GM06990 (cell line): ENCODE measurements around the gene CSMD2.

Source experiments
- DNase-seq: peaks from one replicate; pipeline ENCODE4 v3.0.0-alpha.2; 2011; ENCODE audit not compliant: insufficient read length; ENCODE audit errors: extremely low read depth
- H3K27me3 ChIP-seq: replicated peaks from 2 replicates; pipeline ENCODE4 v1.6.0; 2011; ENCODE audit warnings: low read length; ENCODE audit not compliant: control insufficient read depth, insufficient read depth
- H3K36me3 ChIP-seq: 2 replicates; pipeline ENCODE4 v1.5.1; 2011; ENCODE audit warnings: low read length; ENCODE audit not compliant: control insufficient read depth, insufficient read depth
- H3K4me3 ChIP-seq: replicated peaks from 2 replicates; pipeline ENCODE4 v1.5.1; 2011; ENCODE audit warnings: low read depth, mild to moderate bottlenecking, control low read depth, low read length
- TF ChIP-seq, protein P1 (sequence below): IDR thresholded peaks from 2 replicates; pipeline ENCODE4 v1.5.1; 2011; ENCODE audit warnings: low read length, control low read depth, mild to moderate bottlenecking, inconsistent platforms; ENCODE audit not compliant: insufficient read depth, poor library complexity, severe bottlenecking

The CSMD2 gene

DNA sequence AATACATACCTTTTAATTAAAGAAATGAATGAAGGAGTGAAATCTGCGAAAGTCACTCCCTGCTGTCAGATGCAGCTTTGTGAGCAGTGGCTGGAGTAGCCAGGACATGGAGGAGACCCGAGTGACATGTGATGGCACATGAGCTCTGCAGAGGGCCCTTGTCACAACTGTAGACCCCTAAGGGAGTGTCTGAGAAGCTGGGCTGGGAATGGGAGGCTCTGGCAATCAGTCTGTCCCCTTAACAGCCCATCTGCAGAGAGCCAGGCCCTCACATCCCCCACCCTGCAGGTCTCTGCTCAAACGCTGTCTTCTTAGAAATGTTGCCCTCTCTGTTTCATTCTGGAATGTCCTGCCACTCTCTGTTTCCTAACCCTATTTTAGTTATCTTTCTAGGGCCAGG, 176.9 kb downstream of the CSMD2 start:
- Histone ChIP-seq H3K4me3 (no peak overlapping the region), H3K27me3 (no peaks in the 10 kb centered on the region; the same call in 1 of the 2 replicates), H3K36me3 (no peaks in the 10 kb centered on the region)
- no peak for DNase-seq
- TF ChIP-seq, protein P1, sequence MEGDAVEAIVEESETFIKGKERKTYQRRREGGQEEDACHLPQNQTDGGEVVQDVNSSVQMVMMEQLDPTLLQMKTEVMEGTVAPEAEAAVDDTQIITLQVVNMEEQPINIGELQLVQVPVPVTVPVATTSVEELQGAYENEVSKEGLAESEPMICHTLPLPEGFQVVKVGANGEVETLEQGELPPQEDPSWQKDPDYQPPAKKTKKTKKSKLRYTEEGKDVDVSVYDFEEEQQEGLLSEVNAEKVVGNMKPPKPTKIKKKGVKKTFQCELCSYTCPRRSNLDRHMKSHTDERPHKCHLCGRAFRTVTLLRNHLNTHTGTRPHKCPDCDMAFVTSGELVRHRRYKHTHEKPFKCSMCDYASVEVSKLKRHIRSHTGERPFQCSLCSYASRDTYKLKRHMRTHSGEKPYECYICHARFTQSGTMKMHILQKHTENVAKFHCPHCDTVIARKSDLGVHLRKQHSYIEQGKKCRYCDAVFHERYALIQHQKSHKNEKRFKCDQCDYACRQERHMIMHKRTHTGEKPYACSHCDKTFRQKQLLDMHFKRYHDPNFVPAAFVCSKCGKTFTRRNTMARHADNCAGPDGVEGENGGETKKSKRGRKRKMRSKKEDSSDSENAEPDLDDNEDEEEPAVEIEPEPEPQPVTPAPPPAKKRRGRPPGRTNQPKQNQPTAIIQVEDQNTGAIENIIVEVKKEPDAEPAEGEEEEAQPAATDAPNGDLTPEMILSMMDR, result no peak

DNA sequence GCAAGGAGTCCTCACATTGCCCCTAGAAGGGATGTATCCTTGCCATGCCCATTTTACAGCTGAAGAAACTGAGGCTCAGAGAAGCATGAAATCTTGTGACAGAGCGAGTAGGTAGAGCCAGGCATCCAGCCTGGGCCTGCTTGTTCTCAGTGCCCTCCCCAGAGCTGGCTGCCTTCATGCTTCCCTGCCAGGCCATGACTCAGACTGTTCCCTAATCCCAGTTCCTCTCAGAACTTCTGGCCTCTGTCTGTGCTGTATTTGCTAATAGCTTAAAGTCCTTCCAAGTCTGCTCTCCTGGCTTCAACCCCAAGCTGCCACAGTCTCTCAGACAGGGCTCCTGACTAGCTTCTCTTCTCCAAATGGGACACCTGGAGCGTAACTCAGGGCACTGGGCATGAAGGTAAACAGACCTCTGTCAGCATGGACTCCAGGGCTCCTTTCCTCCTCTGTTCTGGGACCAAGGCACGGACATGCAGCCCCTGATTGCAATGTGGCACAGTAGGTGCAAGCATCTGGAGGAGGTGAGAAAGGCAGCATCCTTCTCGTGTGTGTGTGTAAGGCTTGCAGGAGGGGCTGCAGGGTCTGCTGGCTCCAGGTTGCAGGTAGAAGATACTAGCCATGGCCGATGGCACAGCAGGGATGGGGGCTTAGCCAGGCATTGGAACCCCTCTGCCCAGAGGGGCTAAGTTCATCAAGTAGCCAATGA, 178.5 kb downstream of the CSMD2 start:
- TF ChIP-seq, protein P1, result no peak
- Histone ChIP-seq H3K36me3 (no peaks in the 10 kb centered on the region), H3K4me3 (no peak overlapping the region), H3K27me3 (no peaks in the 10 kb centered on the region; the same call in 1 of the 2 replicates)
- no peak for DNase-seq

DNA sequence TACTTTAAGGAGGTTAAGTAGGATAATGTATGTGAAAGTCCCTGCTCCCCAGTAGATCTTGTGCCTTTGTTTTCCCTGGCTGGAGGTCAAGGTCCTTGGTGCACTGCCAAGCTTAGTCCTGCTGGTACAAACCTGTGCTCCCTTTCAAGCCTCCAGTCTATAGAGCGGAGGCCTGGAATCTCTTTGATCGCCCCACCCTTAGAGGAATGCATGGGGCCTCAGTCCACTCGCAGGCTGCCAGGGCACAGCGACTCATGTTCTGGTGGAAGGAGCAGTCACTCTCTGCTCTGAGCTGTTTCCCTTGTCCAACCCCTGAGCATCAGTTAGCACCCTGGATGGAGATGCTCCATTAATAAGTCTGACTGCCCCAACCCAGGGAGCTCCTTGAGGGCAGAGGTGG, 179.4 kb downstream of the CSMD2 start:
- TF ChIP-seq, protein P1, result no peak
- no peaks in the 10 kb centered on the region for H3K36me3 ChIP-seq
- no peaks in the 10 kb centered on the region; the same call in 1 of the 2 replicates for H3K27me3 ChIP-seq
- no peak overlapping the region for H3K4me3 ChIP-seq
- DNase-seq, result no peak

DNA sequence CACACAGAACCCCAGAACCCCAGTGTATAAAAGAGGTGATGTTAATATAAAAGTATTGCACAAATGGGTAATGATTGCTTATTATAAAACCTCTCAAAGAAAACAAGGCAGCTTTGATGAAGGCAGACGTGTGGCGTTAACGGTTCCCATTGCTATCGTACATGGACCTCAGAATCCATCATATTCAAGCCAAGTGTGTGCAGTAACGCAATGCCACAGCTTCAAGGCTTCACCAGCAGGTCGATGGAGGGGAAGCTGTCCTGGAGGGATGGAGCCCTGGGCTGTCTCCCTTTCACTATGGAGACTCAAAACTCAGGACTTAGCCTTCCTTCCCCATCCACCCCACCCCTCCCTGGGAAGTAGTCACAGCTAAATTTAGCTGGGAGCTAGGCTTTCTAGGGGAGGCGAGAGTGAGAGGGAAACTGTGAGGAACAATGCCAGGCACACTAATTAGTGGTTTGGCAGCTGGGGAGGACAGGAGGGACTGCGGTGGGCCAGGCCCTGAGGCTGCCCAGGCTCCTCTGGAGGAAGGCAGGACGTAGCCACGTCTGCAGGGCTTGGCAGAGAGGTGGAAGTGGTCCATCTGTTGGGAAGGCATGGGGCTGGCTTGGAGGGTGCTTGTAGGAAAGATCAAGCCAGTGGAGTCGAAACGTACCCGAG, 180.0 kb downstream of the CSMD2 start:
- Histone ChIP-seq H3K4me3 (no peak overlapping the region), H3K36me3 (no peaks in the 10 kb centered on the region), H3K27me3 (no peaks in the 10 kb centered on the region; the same call in 1 of the 2 replicates)
- TF ChIP-seq, protein P1, result no peak
- DNase-seq, result no peak

DNA sequence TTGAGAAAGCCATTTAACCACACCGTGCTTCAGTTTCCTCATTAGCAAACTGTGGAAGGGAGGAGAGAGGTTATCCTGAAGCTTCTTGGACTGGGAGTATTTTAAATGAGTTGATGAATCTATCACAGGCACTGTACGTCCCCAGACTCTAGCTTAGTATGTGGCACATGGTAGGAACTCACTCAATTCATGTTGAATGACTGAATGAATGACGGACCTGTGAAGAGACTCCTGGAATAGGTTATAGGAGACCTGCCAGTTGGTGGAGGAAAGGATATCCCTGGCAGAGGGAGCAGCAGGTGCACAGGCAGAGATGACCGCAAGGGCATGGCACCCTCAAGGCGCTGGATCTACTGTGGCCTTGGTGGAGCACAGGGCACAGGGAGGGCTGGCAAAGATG, 182.6 kb downstream of the CSMD2 start:
- DNase-seq, result no peak
- H3K36me3 ChIP-seq, result no peaks in the 10 kb centered on the region
- H3K27me3 ChIP-seq, result peaks cover 1% of the 10 kb centered on the region

More for the DNA sequence above, 182.6 kb downstream of the CSMD2 start:
- TF ChIP-seq, protein P1, result no peak
- H3K4me3 ChIP-seq, result no peak overlapping the region
